NCI-H2029 treated with DMSO at 0.1 percent for 48 hours (cell line): ENCODE results near the gene TSPAN4.

Experiments used
- DNase-seq: peaks from one replicate; lab custom pipeline; 2025; lab: John Stamatoyannopoulos, UW

The TSPAN4 gene

GRCh38 chr11:850775-851763, 8.4 kb downstream of the TSPAN4 start:
- DNase-seq = no peak

GRCh38 chr11:852762-853161, 10.1 kb downstream of the TSPAN4 start:
- no peak for DNase-seq

- DNase-seq = no peak
Observed at GRCh38 chr11:853682-854448, 11.2 kb downstream of the TSPAN4 start.

- no peak for DNase-seq
Observed at GRCh38 chr11:854601-855329, 12.1 kb downstream of the TSPAN4 start.

GRCh38 chr11:855330-855674, 12.7 kb downstream of the TSPAN4 start:
- DNase-seq = no peak

- no peak for DNase-seq
Observed at GRCh38 chr11:855796-856195, 13.1 kb downstream of the TSPAN4 start.

- no peak for DNase-seq
Observed at GRCh38 chr11:856397-856796, 13.7 kb downstream of the TSPAN4 start.

GRCh38 chr11:858053-858761, 15.6 kb downstream of the TSPAN4 start:
- DNase-seq = no peak

GRCh38 chr11:858762-859339, 16.2 kb downstream of the TSPAN4 start:
- no peak for DNase-seq

- no peak for DNase-seq
Observed at GRCh38 chr11:859394-860131, 16.9 kb downstream of the TSPAN4 start.

- no peak for DNase-seq
Observed at GRCh38 chr11:860234-861104, 17.8 kb downstream of the TSPAN4 start.

- no peak for DNase-seq
Observed at GRCh38 chr11:861105-861479, 18.4 kb downstream of the TSPAN4 start.

GRCh38 chr11:862081-862661, 19.5 kb downstream of the TSPAN4 start:
- no peak for DNase-seq

- no peak for DNase-seq
Observed at GRCh38 chr11:862696-863022, 20.0 kb downstream of the TSPAN4 start.

- DNase-seq = no peak
Observed at GRCh38 chr11:863023-863909, 20.6 kb downstream of the TSPAN4 start.

- no peak for DNase-seq
Observed at GRCh38 chr11:863910-864827, 21.5 kb downstream of the TSPAN4 start.

- DNase-seq = no peak
Observed at GRCh38 chr11:864898-865297, 22.2 kb downstream of the TSPAN4 start.
